GM18873 (cell line): Measurements from ENCODE around the gene VCAM1.
A peak's percentile ranks its signal among the peaks of the same experiment; 100 is the strongest.
"Not testable (repeated sequence)": the region's sequence is repeated elsewhere in the genome, so short reads cannot be mapped to it uniquely, and the experiment has no call there.

Experiments used
- ATAC-seq: cut with Tn5 transposase; IDR thresholded peaks from one replicate; pipeline ENCODE4 v1.9.1; 2021; ENCODE audit warnings: mild to moderate bottlenecking, moderate library complexity, moderate number of reproducible peaks; ENCODE audit not compliant: unreplicated experiment, low FRiP score

VCAM1 gene

GRCh38 chr1:100719490-100719889 is at the start of gene VCAM1:
Gene VCAM1, plus strand, starts transcription at chr1:100719742. Its CDS starts 119 bp downstream, at chr1:100719861.
- ATAC-seq, result peak; percentile 86

- ATAC-seq, result no peak
Measured at GRCh38 chr1:100670083-100670482, 49.5 kb upstream of the VCAM1 start.

- ATAC-seq, result no peak
Measured at GRCh38 chr1:100671601-100672000, 47.9 kb upstream of the VCAM1 start.

- ATAC-seq, result no peak
Measured at GRCh38 chr1:100683448-100684349, 35.8 kb upstream of the VCAM1 start.

GRCh38 chr1:100699744-100700143 is 19.8 kb upstream of the VCAM1 start:
- ATAC-seq, result no peak

- ATAC-seq, result no peak
Measured at GRCh38 chr1:100700586-100700985, 19.0 kb upstream of the VCAM1 start.

- no peak for ATAC-seq
Measured at GRCh38 chr1:100703052-100703451, 16.5 kb upstream of the VCAM1 start.

GRCh38 chr1:100703716-100704115 is 15.8 kb upstream of the VCAM1 start:
- no peak for ATAC-seq

- ATAC-seq, result no peak
Measured at GRCh38 chr1:100704473-100704872, 15.1 kb upstream of the VCAM1 start.

GRCh38 chr1:100706296-100706695 is 13.2 kb upstream of the VCAM1 start:
- ATAC-seq, result no peak

- no peak for ATAC-seq
Measured at GRCh38 chr1:100706856-100707255, 12.7 kb upstream of the VCAM1 start.

GRCh38 chr1:100708476-100709062 is 11.0 kb upstream of the VCAM1 start:
- no peak for ATAC-seq

GRCh38 chr1:100710906-100711682 is 8.4 kb upstream of the VCAM1 start:
- ATAC-seq, result no peak

GRCh38 chr1:100713027-100713426 is 6.5 kb upstream of the VCAM1 start:
- not testable (repeated sequence) for ATAC-seq

GRCh38 chr1:100713626-100714025 is 5.9 kb upstream of the VCAM1 start:
- no peak for ATAC-seq

GRCh38 chr1:100714599-100714998 is 4.9 kb upstream of the VCAM1 start:
- no peak for ATAC-seq

- ATAC-seq, result no peak
Measured at GRCh38 chr1:100717218-100717617, 2.3 kb upstream of the VCAM1 start.

GRCh38 chr1:100718581-100718980 is 961 bp upstream of the VCAM1 start:
- ATAC-seq, result no peak

GRCh38 chr1:100720101-100720500 is 559 bp downstream of the VCAM1 start:
- no peak for ATAC-seq

- no peak for ATAC-seq
Measured at GRCh38 chr1:100720751-100721150, 1.2 kb downstream of the VCAM1 start.
